Heart left ventricle (tissue), 16 donors: Measurements from ENCODE around the gene CCDC50. TPM values are rescaled to one million over a fixed set of nuclear protein-coding genes. Genes with fewer than 3 reads are reported as not detected.

Experiments
- ATAC-seq, 4 donors: fragments of 200-7000 bp; cut with Tn5 transposase; one replicate each; pipeline ENCODE4 v1.9.1; 2020 to 2022; ENCODE audit warnings: moderate library complexity in 4 of 4, mild to moderate bottlenecking in 3 of 4, moderate number of reproducible peaks in 1 of 4
- DNase-seq, 5 donors: peaks; one replicate each; pipeline ENCODE4 v3.0.0-alpha.2; 2020
- H3K27ac ChIP-seq, 12 donors: fragments of 200-600 bp; sonication (generic) in 4 of 12; one replicate each; pipeline versions ENCODE4 v1.5.0 to v1.8.0; 2016 to 2022; ENCODE audit warnings: mild to moderate bottlenecking in 2 of 12
- H3K27me3 ChIP-seq, 9 donors: fragments of 200-600 bp; sonication (generic) in 2 of 9; one replicate each; pipeline versions ENCODE4 v1.5.1 to v1.8.0; 2016 to 2022; ENCODE audit warnings: mild to moderate bottlenecking in 3 of 9
- H3K36me3 ChIP-seq, 9 donors: fragments of 200-600 bp; sonication (generic) in 2 of 9; one replicate each; pipeline versions ENCODE4 v1.5.0 to v1.8.0; 2018 to 2022; ENCODE audit warnings: mild to moderate bottlenecking in 2 of 9
- H3K4me1 ChIP-seq, 12 donors: fragments of 200-600 bp; sonication (generic) in 4 of 12; one replicate each; pipeline versions ENCODE4 v1.5.0 to v1.8.0; 2016 to 2022; ENCODE audit warnings: mild to moderate bottlenecking in 3 of 12
- H3K4me3 ChIP-seq, 12 donors: fragments of 200-600 bp; sonication (generic) in 4 of 12; one replicate each; pipeline versions ENCODE4 v1.5.0 to v1.8.0; 2017 to 2022; ENCODE audit warnings: mild to moderate bottlenecking in 9 of 12, moderate library complexity in 4 of 12
- H3K9me3 ChIP-seq, 12 donors: fragments of 200-600 bp; sonication (generic) in 4 of 12; one replicate each; pipeline versions ENCODE4 v1.5.0 to v1.8.0; 2016 to 2022; ENCODE audit warnings: mild to moderate bottlenecking in 1 of 12
- POLR2A ChIP-seq, 2 donors: fragments of 450-650 bp; IDR thresholded peaks; one replicate each; pipeline ENCODE4 v1.6.1; 2017; ENCODE audit warnings: antibody characterized with exemption in 2 of 2, mild to moderate bottlenecking in 2 of 2, moderate library complexity in 2 of 2
- WGBS, 4 donors: extraction: QIAGEN DNeasy Blood & Tissue Kit in 2 of 4; methylation state at CpG; one replicate each; pipeline versions ENCODE4 v1.1.5 to v1.1.7; 2013 to 2018; 5-methylcytosine and 5-hydroxymethylcytosine counted together
- intact Hi-C, 10 donors: fragments of 100-400 bp; cut with DNase I; formaldehyde crosslinking; loops; one replicate each; pipeline versions ENCODE4 v1.11.1 to v1.14.2; 2022
- polyA plus RNA-seq, 2 donors: library from polyadenylated mRNA; stranded (reverse); fragments of 200-250 nt; gene quantifications; one replicate each; pipeline ENCODE4 v1.2.3, GENCODE V29; 2013
- total RNA-seq, 9 donors: library from RNA; depleted of rRNA in 2 of 9; stranded (reverse); fragments of >200 nt in 2 of 9; fragmentation: NEBNext Ultra II Directional in 3 of 9; extraction: Animal tissue kit (Norgen Biotek cat#: 25700) in 3 of 9; gene quantifications; one replicate each; pipeline versions ENCODE4 v1.1.0 to v1.2.4, GENCODE V29; 2016 to 2023
- TF ChIP-seq, protein P1 (sequence below), 12 donors: fragments of 200-600 bp; sonication (generic) in 4 of 12; IDR thresholded peaks; one replicate each; pipeline versions ENCODE4 v1.5.0 to v1.8.0; 2018 to 2022; ENCODE audit warnings: antibody characterized with exemption in 12 of 12, mild to moderate bottlenecking in 5 of 12
- donor health status: ischemic (EF 13 %, LVEDD 7.1; RV severe dilation, severe dysfunction).
- donor health status: healthy with polysubstance abuse.
- donor health status: DM: no; HTN: yes; CAD: no.
- donor health status: DM: no; HTN: no; CAD: no.
- donor health status: ischemic (EF 25% LVEDD 6.9; RV normal size, moderate dysfunction).
- donor health status: ischemic (EF 25% LVEDD 5.7; RV mildly dilated, moderate dysfunction).
- donor health status: healthy.
- donor health status: DM: yes; HTN: yes; CAD: no.
- donor health status: ischemic (EF 35%, LVEDD 5.7; RV mildly dilated, moderate dysfunction).
- donor health status: nonischemic (EF 11% LVEDD 7.7; RV severe dilation, severe dysfunction).
- donor health status: DM: yes; HTN: yes; CAD: no.
- donor health status: PGD.
- donor health status: ischemic (EF 29% LVEDD 5.4; RV normal size, mild dysfunction).
- donor health status: nonischemic (EF 23%, LVEDD 6.1; RV moderate dilation, normal function).

CCDC50 gene
- total and polyA plus RNA-seq, 11 donors = 16.1 to 75.7 (median 54.2) TPM

GRCh38 chr3:191399918-191400317 lies 70.7 kb downstream of the CCDC50 start:
- ATAC-seq (no peak), DNase-seq (no peak)
- Histone ChIP-seq H3K4me1 (no peaks in the 10 kb centered on the region), H3K9me3 (no peaks in the 10 kb centered on the region), H3K27ac (no peak overlapping the region), H3K36me3 (peaks cover 0 to 41% (median 13%) of the 10 kb centered on the region in 9 donors), H3K4me3 (no peak overlapping the region), H3K27me3 (no peaks in the 10 kb centered on the region)
- 83 to 96% (median 90%) methylated on average over 3 of the region's 3 CpGs for WGBS, 4 donors
- TF ChIP-seq, protein P1, sequence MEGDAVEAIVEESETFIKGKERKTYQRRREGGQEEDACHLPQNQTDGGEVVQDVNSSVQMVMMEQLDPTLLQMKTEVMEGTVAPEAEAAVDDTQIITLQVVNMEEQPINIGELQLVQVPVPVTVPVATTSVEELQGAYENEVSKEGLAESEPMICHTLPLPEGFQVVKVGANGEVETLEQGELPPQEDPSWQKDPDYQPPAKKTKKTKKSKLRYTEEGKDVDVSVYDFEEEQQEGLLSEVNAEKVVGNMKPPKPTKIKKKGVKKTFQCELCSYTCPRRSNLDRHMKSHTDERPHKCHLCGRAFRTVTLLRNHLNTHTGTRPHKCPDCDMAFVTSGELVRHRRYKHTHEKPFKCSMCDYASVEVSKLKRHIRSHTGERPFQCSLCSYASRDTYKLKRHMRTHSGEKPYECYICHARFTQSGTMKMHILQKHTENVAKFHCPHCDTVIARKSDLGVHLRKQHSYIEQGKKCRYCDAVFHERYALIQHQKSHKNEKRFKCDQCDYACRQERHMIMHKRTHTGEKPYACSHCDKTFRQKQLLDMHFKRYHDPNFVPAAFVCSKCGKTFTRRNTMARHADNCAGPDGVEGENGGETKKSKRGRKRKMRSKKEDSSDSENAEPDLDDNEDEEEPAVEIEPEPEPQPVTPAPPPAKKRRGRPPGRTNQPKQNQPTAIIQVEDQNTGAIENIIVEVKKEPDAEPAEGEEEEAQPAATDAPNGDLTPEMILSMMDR (IDR thresholded peaks at IDR 0.05) = no peak
- no peak for TF ChIP-seq POLR2A (IDR thresholded peaks at IDR 0.05)
- intact Hi-C loops = loop anchor here in 5 of 10 donors (5.0 to 10.0 kb wide), 4 partner anchors 145 to 158 kb away; no protein-coding TSS in a partner anchor

- Histone ChIP-seq H3K27me3 (no peaks in the 10 kb centered on the region), H3K4me1 (no peaks in the 10 kb centered on the region), H3K27ac (no peak overlapping the region), H3K9me3 (no peaks in the 10 kb centered on the region), H3K4me3 (no peak overlapping the region), H3K36me3 (peaks cover 0 to 21% (median 0%) of the 10 kb centered on the region in 9 donors)
- ATAC-seq = no peak
- TF ChIP-seq POLR2A (IDR thresholded peaks at IDR 0.05) = no peak
- TF ChIP-seq, protein P1 (IDR thresholded peaks at IDR 0.05) = no peak
- intact Hi-C loops = no loop called here
- no peak for DNase-seq
- WGBS, 4 donors = 82 to 91% (median 88%) methylated on average over 12 of the region's 12 CpGs
Measured at GRCh38 chr3:191401775-191402357, 72.7 kb downstream of the CCDC50 start.

- 90 to 96% (median 92%) methylated on average over 3 of the region's 3 CpGs for WGBS, 4 donors
- DNase-seq (no peak), ATAC-seq (no peak)
- peaks cover 0 to 16% (median 7%) of the 10 kb centered on the region in 12 donors for H3K9me3 ChIP-seq
- no peaks in the 10 kb centered on the region for H3K27me3 ChIP-seq
- H3K4me3 ChIP-seq = no peak overlapping the region
- TF ChIP-seq POLR2A (IDR thresholded peaks at IDR 0.05) = no peak
- TF ChIP-seq, protein P1 (IDR thresholded peaks at IDR 0.05) = no peak
- no peaks in the 10 kb centered on the region for H3K36me3 ChIP-seq
- intact Hi-C loops = loop anchor here in 2 of 10 donors (10.0 kb wide), 2 partner anchors 405 to 715 kb away; no protein-coding TSS in a partner anchor
- no peak overlapping the region for H3K27ac ChIP-seq
- no peaks in the 10 kb centered on the region for H3K4me1 ChIP-seq
Measured at GRCh38 chr3:191409791-191410359, 80.7 kb downstream of the CCDC50 start.

GRCh38 chr3:191412759-191413158 lies 83.6 kb downstream of the CCDC50 start:
- Histone ChIP-seq H3K9me3 (peaks cover 0 to 16% (median 7%) of the 10 kb centered on the region in 12 donors), H3K36me3 (no peaks in the 10 kb centered on the region), H3K4me3 (no peak overlapping the region), H3K27ac (no peak overlapping the region), H3K4me1 (peaks cover 0 to 3% (median 0%) of the 10 kb centered on the region in 12 donors), H3K27me3 (no peaks in the 10 kb centered on the region)
- no peak for DNase-seq
- TF ChIP-seq, protein P1 (IDR thresholded peaks at IDR 0.05) = no peak
- TF ChIP-seq POLR2A (IDR thresholded peaks at IDR 0.05) = no peak
- ATAC-seq = no peak
- intact Hi-C loops = loop anchor here in 2 of 10 donors (10.0 kb wide), 2 partner anchors 402 to 712 kb away; no protein-coding TSS in a partner anchor
- WGBS, 4 donors = 57 to 68% (median 66%) methylated on average over 1 of the region's 1 CpG
